ENCODE data around the gene PIP5K1A.

DNA sequence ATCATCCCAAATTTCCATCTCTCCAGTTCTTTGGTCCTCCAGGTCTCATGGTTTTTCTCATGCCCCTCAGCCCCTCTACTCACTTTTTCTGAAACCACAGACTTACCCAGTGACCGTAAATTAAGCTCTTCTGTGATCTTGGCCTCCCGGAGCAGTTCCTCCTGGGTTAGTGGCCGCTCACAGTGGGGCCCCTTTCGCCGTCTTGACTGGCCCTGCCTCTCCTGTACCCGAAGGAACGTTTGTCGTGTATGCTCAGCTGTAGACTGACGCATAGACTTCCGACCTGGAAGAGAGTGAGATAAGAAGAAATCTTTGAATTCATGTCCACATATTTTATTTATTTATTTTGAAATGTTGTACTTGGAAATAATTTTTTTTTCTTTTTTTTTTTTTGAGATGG lies 14.1 kb upstream of the PIP5K1A start:
- no peak for TF ChIP-seq EZH2 (IDR thresholded peaks at IDR 0.05; ENCODE audit: borderline replicate concordance)
- TF ChIP-seq, protein P1, sequence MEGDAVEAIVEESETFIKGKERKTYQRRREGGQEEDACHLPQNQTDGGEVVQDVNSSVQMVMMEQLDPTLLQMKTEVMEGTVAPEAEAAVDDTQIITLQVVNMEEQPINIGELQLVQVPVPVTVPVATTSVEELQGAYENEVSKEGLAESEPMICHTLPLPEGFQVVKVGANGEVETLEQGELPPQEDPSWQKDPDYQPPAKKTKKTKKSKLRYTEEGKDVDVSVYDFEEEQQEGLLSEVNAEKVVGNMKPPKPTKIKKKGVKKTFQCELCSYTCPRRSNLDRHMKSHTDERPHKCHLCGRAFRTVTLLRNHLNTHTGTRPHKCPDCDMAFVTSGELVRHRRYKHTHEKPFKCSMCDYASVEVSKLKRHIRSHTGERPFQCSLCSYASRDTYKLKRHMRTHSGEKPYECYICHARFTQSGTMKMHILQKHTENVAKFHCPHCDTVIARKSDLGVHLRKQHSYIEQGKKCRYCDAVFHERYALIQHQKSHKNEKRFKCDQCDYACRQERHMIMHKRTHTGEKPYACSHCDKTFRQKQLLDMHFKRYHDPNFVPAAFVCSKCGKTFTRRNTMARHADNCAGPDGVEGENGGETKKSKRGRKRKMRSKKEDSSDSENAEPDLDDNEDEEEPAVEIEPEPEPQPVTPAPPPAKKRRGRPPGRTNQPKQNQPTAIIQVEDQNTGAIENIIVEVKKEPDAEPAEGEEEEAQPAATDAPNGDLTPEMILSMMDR (IDR thresholded peaks at IDR 0.05; ENCODE audit: poor library complexity), result no peak
